Calu3 (cell line): ENCODE measurements around the gene PDE6B. TPM values are rescaled to one million over a fixed set of nuclear protein-coding genes. Genes with fewer than 3 reads are reported as not detected.

ENCODE experiments used
- BruUV-seq: library from RNA; stranded (reverse); fragments of 400-500 nt; replicated peaks from 2 replicates; lab custom pipeline; 2021; lab: Mats Ljungman, UMichigan
- CTCF ChIA-PET: fragments of 300-600 bp; sonication (Branson Sonifier 250); formaldehyde crosslinking; loops from one replicate; lab custom pipeline; 2022; ENCODE audit warnings: antibody characterized with exemption; lab: Charles Lee
- DNase-seq: peaks from one replicate; pipeline ENCODE4 v3.0.0; 2022
- H3K27ac Mint-ChIP-seq: one replicate; pipeline ENCODE4 v1.8.0; 2022; ENCODE audit warnings: mixed read lengths; ENCODE audit not compliant: unreplicated experiment
- H3K27me3 Mint-ChIP-seq: one replicate; pipeline ENCODE4 v1.8.0; 2022; ENCODE audit warnings: mixed read lengths; ENCODE audit not compliant: unreplicated experiment
- H3K36me3 Mint-ChIP-seq: one replicate; pipeline ENCODE4 v1.8.0; 2022; ENCODE audit warnings: mild to moderate bottlenecking, moderate library complexity, mixed read lengths; ENCODE audit not compliant: insufficient read depth, unreplicated experiment
- H3K4me1 Mint-ChIP-seq: one replicate; pipeline ENCODE4 v1.8.0; 2022; ENCODE audit warnings: mild to moderate bottlenecking, low read depth, mixed read lengths; ENCODE audit not compliant: unreplicated experiment
- H3K4me3 Mint-ChIP-seq: one replicate; pipeline ENCODE4 v1.8.0; 2022; ENCODE audit warnings: mild to moderate bottlenecking, low read depth, moderate library complexity, mixed read lengths; ENCODE audit not compliant: unreplicated experiment
- H3K9me3 Mint-ChIP-seq: one replicate; pipeline ENCODE4 v1.8.0; 2022; ENCODE audit warnings: low read depth, mixed read lengths; ENCODE audit not compliant: unreplicated experiment
- intact Hi-C: fragments of 100-400 bp; cut with micrococcal nuclease; formaldehyde crosslinking; loops from one replicate; pipeline ENCODE4 v1.10.0; 2022; ENCODE audit not compliant: unreplicated experiment
- total RNA-seq: library from RNA; stranded (reverse); gene quantifications from 2 replicates; pipeline ENCODE4 v1.2.3, GENCODE V29; 2022
- TF ChIP-seq, protein P1 (sequence below): fragments of 200-600 bp; IDR thresholded peaks from one replicate; pipeline ENCODE4 v1.8.0; 2022; ENCODE audit warnings: antibody characterized with exemption; ENCODE audit not compliant: unreplicated experiment

The PDE6B gene
- total RNA-seq, 1 experiment from 2014 or later = not detected

DNA sequence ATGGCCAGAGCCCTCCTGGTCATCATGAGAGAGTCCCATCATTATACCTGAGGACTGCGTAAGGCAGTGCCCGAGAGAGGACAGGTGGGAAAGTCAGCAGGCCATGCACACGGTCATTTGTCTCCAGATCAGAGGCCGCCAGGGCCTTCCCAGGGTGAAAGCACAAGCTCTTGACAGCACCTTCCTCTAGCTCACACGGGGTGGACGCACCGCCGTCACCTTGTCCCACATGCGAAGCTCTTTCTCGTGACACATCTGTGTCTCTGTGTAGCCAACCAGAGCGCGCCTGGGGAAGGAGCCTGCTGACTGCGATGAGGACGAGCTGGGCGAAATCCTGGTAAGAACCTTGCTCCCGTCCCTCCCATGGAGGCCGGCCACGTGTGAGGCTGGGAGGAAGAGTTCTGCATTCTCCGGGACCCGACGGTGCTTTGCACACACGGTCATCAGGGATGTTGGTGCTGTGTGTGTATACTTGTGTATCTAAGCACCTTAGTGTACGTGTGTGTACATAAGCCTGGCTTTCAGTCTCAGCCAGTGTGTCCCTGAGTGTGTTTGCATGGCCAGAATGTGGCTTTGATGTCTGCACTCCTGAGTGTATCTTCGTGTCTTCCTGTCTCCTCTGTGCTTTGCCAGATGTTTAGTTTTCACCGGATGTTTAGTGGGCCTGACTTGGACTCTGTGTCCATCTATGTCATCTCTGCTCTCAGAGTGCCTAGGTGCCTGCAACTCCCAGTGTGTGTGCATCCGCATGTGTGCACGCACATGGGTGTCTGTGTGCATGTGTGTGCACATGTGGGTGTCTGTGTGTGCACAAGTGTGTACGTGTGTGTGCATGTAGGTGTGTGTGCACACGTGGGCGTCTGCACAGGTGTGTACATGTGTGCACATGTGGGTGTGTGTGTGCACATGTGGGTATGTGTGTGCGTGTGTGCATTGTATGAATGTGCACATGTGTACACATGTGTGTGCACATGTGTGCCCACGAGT, 33.6 kb downstream of the PDE6B start:
- TF ChIP-seq, protein P1, sequence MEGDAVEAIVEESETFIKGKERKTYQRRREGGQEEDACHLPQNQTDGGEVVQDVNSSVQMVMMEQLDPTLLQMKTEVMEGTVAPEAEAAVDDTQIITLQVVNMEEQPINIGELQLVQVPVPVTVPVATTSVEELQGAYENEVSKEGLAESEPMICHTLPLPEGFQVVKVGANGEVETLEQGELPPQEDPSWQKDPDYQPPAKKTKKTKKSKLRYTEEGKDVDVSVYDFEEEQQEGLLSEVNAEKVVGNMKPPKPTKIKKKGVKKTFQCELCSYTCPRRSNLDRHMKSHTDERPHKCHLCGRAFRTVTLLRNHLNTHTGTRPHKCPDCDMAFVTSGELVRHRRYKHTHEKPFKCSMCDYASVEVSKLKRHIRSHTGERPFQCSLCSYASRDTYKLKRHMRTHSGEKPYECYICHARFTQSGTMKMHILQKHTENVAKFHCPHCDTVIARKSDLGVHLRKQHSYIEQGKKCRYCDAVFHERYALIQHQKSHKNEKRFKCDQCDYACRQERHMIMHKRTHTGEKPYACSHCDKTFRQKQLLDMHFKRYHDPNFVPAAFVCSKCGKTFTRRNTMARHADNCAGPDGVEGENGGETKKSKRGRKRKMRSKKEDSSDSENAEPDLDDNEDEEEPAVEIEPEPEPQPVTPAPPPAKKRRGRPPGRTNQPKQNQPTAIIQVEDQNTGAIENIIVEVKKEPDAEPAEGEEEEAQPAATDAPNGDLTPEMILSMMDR = no peak
- Mint-ChIP-seq H3K9me3 (peaks cover 15% of the 10 kb centered on the region), H3K27me3 (no peaks in the 10 kb centered on the region), H3K4me3 (no peak overlapping the region), H3K36me3 (peaks cover 10% of the 10 kb centered on the region), H3K4me1 (no peaks in the 10 kb centered on the region), H3K27ac (no peak overlapping the region)
- DNase-seq = no peak
- CTCF ChIA-PET = no interaction called here
- intact Hi-C loops = no loop called here
- BruUV-seq = no TSS peak

DNA sequence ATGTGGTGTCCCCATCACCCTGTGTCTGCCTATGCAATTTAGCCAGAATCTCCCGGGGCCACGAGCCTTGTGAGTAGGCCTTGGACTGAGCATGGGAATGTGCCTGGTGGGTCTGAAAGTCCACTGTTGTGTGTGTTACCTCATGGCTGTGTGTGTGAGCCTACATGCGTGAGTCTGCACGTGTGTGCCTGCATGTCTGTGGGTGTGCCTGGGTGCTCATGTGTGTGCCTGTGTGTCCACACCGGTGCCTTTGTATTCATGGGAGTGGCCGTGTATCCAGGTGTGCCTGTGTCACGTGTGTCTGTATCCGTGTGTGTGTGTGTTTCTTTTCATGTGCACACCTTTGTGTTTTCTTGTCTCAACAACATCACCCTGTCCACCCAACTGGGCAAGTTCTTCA, 34.5 kb downstream of the PDE6B start:
- BruUV-seq = no TSS peak
- H3K27me3 Mint-ChIP-seq = no peaks in the 10 kb centered on the region
- H3K9me3 Mint-ChIP-seq = peaks cover 15% of the 10 kb centered on the region
- TF ChIP-seq, protein P1 = no peak
- H3K27ac Mint-ChIP-seq = no peak overlapping the region
- H3K36me3 Mint-ChIP-seq = peaks cover 10% of the 10 kb centered on the region
- CTCF ChIA-PET = no interaction called here
- no peaks in the 10 kb centered on the region for H3K4me1 Mint-ChIP-seq
- H3K4me3 Mint-ChIP-seq = no peak overlapping the region
- intact Hi-C loops = no loop called here
- no peak for DNase-seq

DNA sequence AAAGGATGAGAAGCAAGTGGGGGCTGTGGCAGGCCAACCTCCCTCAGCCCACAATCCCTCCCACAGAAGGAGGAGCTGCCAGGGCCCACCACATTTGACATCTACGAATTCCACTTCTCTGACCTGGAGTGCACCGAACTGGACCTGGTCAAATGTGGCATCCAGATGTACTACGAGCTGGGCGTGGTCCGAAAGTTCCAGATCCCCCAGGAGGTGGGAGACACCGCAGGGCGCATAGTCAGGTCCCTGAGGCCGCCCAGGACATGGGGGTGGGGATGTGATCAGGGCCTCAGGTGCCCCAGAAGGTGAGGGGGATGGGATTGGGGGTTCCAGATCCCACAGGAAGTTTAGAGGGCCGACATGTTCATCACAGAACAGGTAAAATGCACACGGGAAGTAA, 35.0 kb downstream of the PDE6B start:
- TF ChIP-seq, protein P1 = no peak
- no peak for DNase-seq
- H3K36me3 Mint-ChIP-seq = peaks cover 10% of the 10 kb centered on the region
- intact Hi-C loops = no loop called here
- H3K4me1 Mint-ChIP-seq = no peaks in the 10 kb centered on the region
- no peak overlapping the region for H3K4me3 Mint-ChIP-seq
- CTCF ChIA-PET = no interaction called here
- no peak overlapping the region for H3K27ac Mint-ChIP-seq
- no peaks in the 10 kb centered on the region for H3K27me3 Mint-ChIP-seq
- peaks cover 15% of the 10 kb centered on the region for H3K9me3 Mint-ChIP-seq
- BruUV-seq = no TSS peak

DNA sequence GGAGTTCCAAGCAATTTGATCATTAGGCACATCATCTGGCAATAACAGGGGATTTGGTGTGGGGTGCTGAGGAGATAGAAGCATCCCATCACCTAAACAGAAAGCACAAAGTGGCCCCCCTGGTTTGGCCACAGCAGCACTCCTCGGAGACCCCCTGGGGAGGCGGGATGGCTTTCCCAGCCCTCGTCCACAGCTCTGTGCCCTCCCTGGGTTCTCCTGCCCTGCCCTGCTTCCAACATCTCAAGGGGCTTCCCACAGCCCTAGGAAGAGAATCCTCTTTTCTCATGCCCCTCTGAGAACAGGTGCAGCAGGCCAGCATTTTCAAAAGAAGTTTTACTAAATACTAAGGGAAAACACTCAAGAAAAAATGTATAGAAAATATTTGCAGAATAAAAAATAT, 35.9 kb downstream of the PDE6B start:
- intact Hi-C loops = no loop called here
- DNase-seq = no peak
- H3K36me3 Mint-ChIP-seq = peaks cover 5% of the 10 kb centered on the region

More for the DNA sequence above, 35.9 kb downstream of the PDE6B start:
- peaks cover 15% of the 10 kb centered on the region for H3K9me3 Mint-ChIP-seq
- no peak overlapping the region for H3K27ac Mint-ChIP-seq
- H3K4me3 Mint-ChIP-seq = no peak overlapping the region
- BruUV-seq = no TSS peak
- TF ChIP-seq, protein P1 = no peak
- no peaks in the 10 kb centered on the region for H3K4me1 Mint-ChIP-seq
- no peaks in the 10 kb centered on the region for H3K27me3 Mint-ChIP-seq
- CTCF ChIA-PET = no interaction called here
